ENCODE measurements around the gene CALM3. TPM values are rescaled to one million over a fixed set of nuclear protein-coding genes. Genes with fewer than 3 reads are reported as not detected.
A peak's percentile ranks its signal among the peaks of the same experiment; 100 is the strongest.

CALM3 gene
- total and polyA plus RNA-seq, 2 of the 4 experiments (the other 2 are of a cell fraction), result 91.6 to 501 TPM

DNA sequence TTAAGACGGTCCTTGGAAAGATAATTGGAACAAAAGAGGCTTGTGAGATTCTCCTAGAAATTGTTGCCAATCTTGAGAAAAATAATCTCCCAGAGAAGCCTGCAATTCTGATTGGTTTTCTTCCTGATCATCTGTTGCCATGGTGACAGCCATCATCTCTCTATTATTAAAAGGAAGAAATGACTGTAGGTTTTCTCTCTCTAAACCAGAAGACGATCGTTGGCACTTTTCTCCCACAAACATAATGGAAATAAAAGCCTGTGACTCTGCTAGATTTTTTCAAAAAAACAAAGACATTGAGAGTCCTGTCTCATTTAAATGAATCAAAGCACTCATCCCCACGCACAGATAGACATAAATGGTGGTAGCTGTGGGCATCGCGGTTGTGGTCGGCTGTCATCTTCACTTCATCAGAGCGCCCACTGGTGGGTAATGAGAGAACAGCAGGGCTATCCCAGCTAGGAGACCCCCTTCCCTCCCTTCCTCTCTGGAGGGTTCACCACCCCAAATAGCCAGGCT, 21.7 kb upstream of the CALM3 start:
- dilution Hi-C loops (cut with HindIII; ENCODE audit: low sequenced_read_pairs, unreplicated experiment), result no loop called here
- Histone ChIP-seq H2BK5ac (ENCODE audit: low read depth, low read length, poor library complexity, severe bottlenecking) (no peak overlapping the region), H3K4me1 (ENCODE audit: control insufficient read depth, insufficient read depth, low read length) (no peaks in the 10 kb centered on the region), H3K56ac (ENCODE audit: extremely low read depth, insufficient read depth, low read length) (no peak overlapping the region), H2AK9ac (replicated peaks; ENCODE audit: low read depth, low read length, poor library complexity) (no peak overlapping the region), H2BK20ac (ENCODE audit: low read depth, low read length) (no peak overlapping the region), H3K79me1 (ENCODE audit: low read depth in 1 of 2, low read length in 2 of 2) (no peaks in the 10 kb centered on the region), H3K4ac (ENCODE audit: low read depth, low read length) (no peak overlapping the region), H2AFZ (replicated peaks; ENCODE audit: low read length, poor library complexity) (no peak overlapping the region), H4K8ac (ENCODE audit: low read depth in 2 of 2, low read length in 2 of 2) (no peak overlapping the region), H3K36me3 (ENCODE audit: control insufficient read depth, insufficient read depth, low read length) (no peaks in the 10 kb centered on the region), H3K4me3 (ENCODE audit: insufficient read depth, low read depth, low read length) (no peak overlapping the region), H3K27me3 (ENCODE audit: control insufficient read depth, insufficient read depth, low read length) (peaks cover 12% of the 10 kb centered on the region), H3K4me2 (ENCODE audit: low read depth, low read length) (no peak overlapping the region), H3K14ac (replicated peaks; ENCODE audit: low read depth, low read length) (no peak overlapping the region), H4K20me1 (ENCODE audit: insufficient read depth, low read length) (no peaks in the 10 kb centered on the region), H2BK15ac (ENCODE audit: low read depth, low read length) (no peak overlapping the region), H2AK5ac (ENCODE audit: low read depth, low read length) (no peak overlapping the region), H3K23ac (ENCODE audit: low read depth, low read length) (no peak overlapping the region), H3K9me3 (ENCODE audit: control insufficient read depth, insufficient read depth, low read length) (no peaks in the 10 kb centered on the region; the same call in 1 of the 2 replicates), H3K9me1 (ENCODE audit: insufficient read depth, low read length) (no peaks in the 10 kb centered on the region; the same call in 1 of the 2 replicates), H3K9ac (ENCODE audit: low read depth, low read length) (no peak overlapping the region), H3K18ac (ENCODE audit: low read depth, low read length) (no peak overlapping the region), H2BK120ac (ENCODE audit: low read depth, low read length) (no peak overlapping the region), H4K91ac (ENCODE audit: insufficient read depth, low read depth, low read length) (no peak overlapping the region), H4K5ac (ENCODE audit: low read depth, low read length) (no peak overlapping the region), H3K27ac (ENCODE audit: insufficient read depth, low read length) (no peak overlapping the region)
- TF ChIP-seq MAZ (IDR thresholded peaks at IDR 0.05; ENCODE audit: borderline replicate concordance, low read depth, low read length) (no peak), NFE2L2 (IDR thresholded peaks at IDR 0.05; ENCODE audit: low read depth, low read length) (no peak), BHLHE40 (IDR thresholded peaks at IDR 0.05; ENCODE audit: low read depth, low read length) (no peak), SMC3 (IDR thresholded peaks at IDR 0.05; ENCODE audit: low read depth, low read length) (no peak), POLR2A (IDR thresholded peaks at IDR 0.05; ENCODE audit: low read depth, low read length) (no peak), FOS (IDR thresholded peaks at IDR 0.05; ENCODE audit: low read depth, low read length) (no peak), CEBPB (IDR thresholded peaks at IDR 0.05; ENCODE audit: low read depth, low read length) (no peak), RFX5 (IDR thresholded peaks at IDR 0.05; ENCODE audit: low read depth, low read length) (peak; percentile 90), MAFK (IDR thresholded peaks at IDR 0.05; ENCODE audit: low read depth, low read length) (no peak), MXI1 (IDR thresholded peaks at IDR 0.05; ENCODE audit: borderline replicate concordance, low read depth, low read length) (no peak)
- TF ChIP-seq, protein P1, sequence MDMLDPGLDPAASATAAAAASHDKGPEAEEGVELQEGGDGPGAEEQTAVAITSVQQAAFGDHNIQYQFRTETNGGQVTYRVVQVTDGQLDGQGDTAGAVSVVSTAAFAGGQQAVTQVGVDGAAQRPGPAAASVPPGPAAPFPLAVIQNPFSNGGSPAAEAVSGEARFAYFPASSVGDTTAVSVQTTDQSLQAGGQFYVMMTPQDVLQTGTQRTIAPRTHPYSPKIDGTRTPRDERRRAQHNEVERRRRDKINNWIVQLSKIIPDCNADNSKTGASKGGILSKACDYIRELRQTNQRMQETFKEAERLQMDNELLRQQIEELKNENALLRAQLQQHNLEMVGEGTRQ (IDR thresholded peaks at IDR 0.05; ENCODE audit: low read depth, low read length), result no peak
- TF ChIP-seq, protein P2, sequence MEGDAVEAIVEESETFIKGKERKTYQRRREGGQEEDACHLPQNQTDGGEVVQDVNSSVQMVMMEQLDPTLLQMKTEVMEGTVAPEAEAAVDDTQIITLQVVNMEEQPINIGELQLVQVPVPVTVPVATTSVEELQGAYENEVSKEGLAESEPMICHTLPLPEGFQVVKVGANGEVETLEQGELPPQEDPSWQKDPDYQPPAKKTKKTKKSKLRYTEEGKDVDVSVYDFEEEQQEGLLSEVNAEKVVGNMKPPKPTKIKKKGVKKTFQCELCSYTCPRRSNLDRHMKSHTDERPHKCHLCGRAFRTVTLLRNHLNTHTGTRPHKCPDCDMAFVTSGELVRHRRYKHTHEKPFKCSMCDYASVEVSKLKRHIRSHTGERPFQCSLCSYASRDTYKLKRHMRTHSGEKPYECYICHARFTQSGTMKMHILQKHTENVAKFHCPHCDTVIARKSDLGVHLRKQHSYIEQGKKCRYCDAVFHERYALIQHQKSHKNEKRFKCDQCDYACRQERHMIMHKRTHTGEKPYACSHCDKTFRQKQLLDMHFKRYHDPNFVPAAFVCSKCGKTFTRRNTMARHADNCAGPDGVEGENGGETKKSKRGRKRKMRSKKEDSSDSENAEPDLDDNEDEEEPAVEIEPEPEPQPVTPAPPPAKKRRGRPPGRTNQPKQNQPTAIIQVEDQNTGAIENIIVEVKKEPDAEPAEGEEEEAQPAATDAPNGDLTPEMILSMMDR (conservative IDR thresholded peaks at IDR 0.05; ENCODE audit: low read depth, low read length), result peak; percentile 24; the same call in 1 of the 2 replicates
- TF ChIP-seq, protein P3, sequence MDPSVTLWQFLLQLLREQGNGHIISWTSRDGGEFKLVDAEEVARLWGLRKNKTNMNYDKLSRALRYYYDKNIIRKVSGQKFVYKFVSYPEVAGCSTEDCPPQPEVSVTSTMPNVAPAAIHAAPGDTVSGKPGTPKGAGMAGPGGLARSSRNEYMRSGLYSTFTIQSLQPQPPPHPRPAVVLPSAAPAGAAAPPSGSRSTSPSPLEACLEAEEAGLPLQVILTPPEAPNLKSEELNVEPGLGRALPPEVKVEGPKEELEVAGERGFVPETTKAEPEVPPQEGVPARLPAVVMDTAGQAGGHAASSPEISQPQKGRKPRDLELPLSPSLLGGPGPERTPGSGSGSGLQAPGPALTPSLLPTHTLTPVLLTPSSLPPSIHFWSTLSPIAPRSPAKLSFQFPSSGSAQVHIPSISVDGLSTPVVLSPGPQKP (IDR thresholded peaks at IDR 0.05; ENCODE audit: borderline replicate concordance, low read depth, low read length), result no peak
- intact Hi-C loops (cut with micrococcal nuclease), result no loop called here
- no TSS peak for BruUV-seq (replicated peaks)
- DNase-seq (no peak), ATAC-seq (ENCODE audit: low read depth) (no peak)
- in situ Hi-C loops (cut with MboI; ENCODE audit: low sequenced_read_pairs), result no loop called here
- ChIA-PET POLR2A (ENCODE audit: unreplicated experiment) (no interaction called here), CTCF (no interaction called here)
- 100% methylated on average over 1 of the region's 8 CpGs; no CpG with 5 or more reads in 1 of the 2 experiments for WGBS, 2 experiments (ENCODE audit: extremely low coverage in 2 of 2, insufficient read length in 1 of 2)

Data from IMR-90 (cell line).